Sigmoid colon (tissue), 4 donors: ENCODE measurements around the gene SURF4.

ENCODE experiments used
- CTCF ChIP-seq, 4 experiments: fragments of 450-650 bp in 3 of 4; fragments of 200-600 bp in 1 of 4; IDR thresholded peaks; one replicate each; pipeline ENCODE4 v1.5.1; 2016 to 2019; ENCODE audit warnings: antibody characterized with exemption in 4 of 4, mild to moderate bottlenecking in 3 of 4, moderate library complexity in 2 of 4
- EP300 ChIP-seq, 4 donors: sonication (generic); formaldehyde crosslinking; IDR thresholded peaks; one replicate each; pipeline ENCODE4 v1.6.1; 2017; ENCODE audit warnings: antibody characterized with exemption in 4 of 4
- POLR2AphosphoS5 ChIP-seq, 4 donors: sonication (generic); formaldehyde crosslinking; IDR thresholded peaks; one replicate each; pipeline ENCODE4 v1.6.1; 2017; ENCODE audit warnings: antibody characterized with exemption in 4 of 4

GRCh38 chr9:133334161-133334560 lies 41.7 kb downstream of the SURF4 start:
- TF ChIP-seq CTCF (IDR thresholded peaks at IDR 0.05) = peak in 1 of 4 experiments; percentile 10
- TF ChIP-seq POLR2AphosphoS5 (IDR thresholded peaks at IDR 0.05) = no peak
- no peak for TF ChIP-seq EP300 (IDR thresholded peaks at IDR 0.05)
